Stomach smooth muscle (tissue), 2 donors: ENCODE measurements around the gene NRG3.

Experiments used
- H3K27ac ChIP-seq: one replicate; pipeline ENCODE4 v1.7.0; 2013; ENCODE audit warnings: mild to moderate bottlenecking, low read length, inconsistent platforms
- H3K27me3 ChIP-seq, 2 donors: one replicate each; pipeline ENCODE4 v1.7.0; 2013; ENCODE audit warnings: low read length in 2 of 2; ENCODE audit not compliant: insufficient read depth in 2 of 2, control insufficient read depth in 1 of 2
- H3K36me3 ChIP-seq, 2 donors: one replicate each; pipeline ENCODE4 v1.7.0; 2013; ENCODE audit warnings: low read length in 2 of 2; ENCODE audit not compliant: control insufficient read depth in 2 of 2, insufficient read depth in 2 of 2
- H3K4me1 ChIP-seq: one replicate; pipeline ENCODE4 v1.7.0; 2013; ENCODE audit warnings: low read length; ENCODE audit not compliant: control insufficient read depth, insufficient read depth
- H3K4me3 ChIP-seq, 2 donors: one replicate each; pipeline ENCODE4 v1.7.0; 2013; ENCODE audit warnings: low read length in 2 of 2
- H3K9ac ChIP-seq, 2 donors: one replicate each; pipeline ENCODE4 v1.7.0; 2013; ENCODE audit warnings: low read length in 2 of 2, mild to moderate bottlenecking in 1 of 2
- H3K9me3 ChIP-seq, 2 donors: one replicate each; pipeline ENCODE4 v1.7.0; 2013; ENCODE audit warnings: low read length in 2 of 2; ENCODE audit not compliant: control insufficient read depth in 2 of 2
- donor health status: healthy.
- donor health status: Pancreatic carcinoma.

Gene NRG3

GRCh38 chr10:82238291-82238690 is 363.3 kb downstream of the NRG3 start:
- no peak overlapping the region for H3K9ac ChIP-seq
- peaks cover 0 to 4% of the 10 kb centered on the region in 2 donors for H3K9me3 ChIP-seq
- H3K4me3 ChIP-seq: no peak overlapping the region
- H3K4me1 ChIP-seq: no peaks in the 10 kb centered on the region
- H3K36me3 ChIP-seq: no peaks in the 10 kb centered on the region
- H3K27ac ChIP-seq: no peak overlapping the region
- H3K27me3 ChIP-seq: no peaks in the 10 kb centered on the region

GRCh38 chr10:82240408-82240807 is 365.4 kb downstream of the NRG3 start:
- Histone ChIP-seq H3K36me3 (no peaks in the 10 kb centered on the region), H3K27ac (no peak overlapping the region), H3K9me3 (peaks cover 0 to 4% of the 10 kb centered on the region in 2 donors), H3K4me3 (no peak overlapping the region), H3K4me1 (no peaks in the 10 kb centered on the region), H3K9ac (no peak overlapping the region), H3K27me3 (no peaks in the 10 kb centered on the region)

- Histone ChIP-seq H3K4me3 (no peak overlapping the region), H3K36me3 (no peaks in the 10 kb centered on the region), H3K9ac (no peak overlapping the region), H3K9me3 (peaks cover 0 to 4% of the 10 kb centered on the region in 2 donors), H3K27ac (no peak overlapping the region), H3K4me1 (no peaks in the 10 kb centered on the region), H3K27me3 (no peaks in the 10 kb centered on the region)
Observed at GRCh38 chr10:82242778-82243177, 367.8 kb downstream of the NRG3 start.

GRCh38 chr10:82245157-82245556 is 370.2 kb downstream of the NRG3 start:
- Histone ChIP-seq H3K9ac (no peak overlapping the region), H3K36me3 (no peaks in the 10 kb centered on the region), H3K27me3 (no peaks in the 10 kb centered on the region), H3K27ac (no peak overlapping the region), H3K4me3 (no peak overlapping the region), H3K9me3 (peaks cover 0 to 4% of the 10 kb centered on the region in 2 donors), H3K4me1 (no peaks in the 10 kb centered on the region)

GRCh38 chr10:82245906-82246560 is 371.0 kb downstream of the NRG3 start:
- Histone ChIP-seq H3K27me3 (no peaks in the 10 kb centered on the region), H3K4me3 (no peak overlapping the region), H3K9me3 (peaks cover 0 to 4% of the 10 kb centered on the region in 2 donors), H3K27ac (no peak overlapping the region), H3K4me1 (no peaks in the 10 kb centered on the region), H3K36me3 (no peaks in the 10 kb centered on the region), H3K9ac (no peak overlapping the region)

GRCh38 chr10:82249141-82249540 is 374.1 kb downstream of the NRG3 start:
- no peaks in the 10 kb centered on the region for H3K9me3 ChIP-seq
- H3K36me3 ChIP-seq: no peaks in the 10 kb centered on the region
- H3K4me3 ChIP-seq: no peak overlapping the region
- no peaks in the 10 kb centered on the region for H3K27me3 ChIP-seq
- H3K4me1 ChIP-seq: no peaks in the 10 kb centered on the region
- H3K9ac ChIP-seq: no peak overlapping the region
- H3K27ac ChIP-seq: no peak overlapping the region

- Histone ChIP-seq H3K27me3 (no peaks in the 10 kb centered on the region), H3K9ac (no peak overlapping the region), H3K4me3 (no peak overlapping the region), H3K4me1 (no peaks in the 10 kb centered on the region), H3K36me3 (no peaks in the 10 kb centered on the region), H3K9me3 (no peaks in the 10 kb centered on the region), H3K27ac (no peak overlapping the region)
Observed at GRCh38 chr10:82251222-82251906, 376.4 kb downstream of the NRG3 start.

GRCh38 chr10:82252081-82252480 is 377.1 kb downstream of the NRG3 start:
- no peaks in the 10 kb centered on the region for H3K36me3 ChIP-seq
- no peak overlapping the region for H3K27ac ChIP-seq
- H3K4me3 ChIP-seq: no peak overlapping the region
- H3K4me1 ChIP-seq: no peaks in the 10 kb centered on the region
- no peak overlapping the region for H3K9ac ChIP-seq
- no peaks in the 10 kb centered on the region for H3K27me3 ChIP-seq
- no peaks in the 10 kb centered on the region for H3K9me3 ChIP-seq

GRCh38 chr10:82254237-82254636 is 379.2 kb downstream of the NRG3 start:
- Histone ChIP-seq H3K27me3 (no peaks in the 10 kb centered on the region), H3K9ac (no peak overlapping the region), H3K9me3 (no peaks in the 10 kb centered on the region), H3K4me1 (no peaks in the 10 kb centered on the region), H3K4me3 (no peak overlapping the region), H3K36me3 (no peaks in the 10 kb centered on the region), H3K27ac (no peak overlapping the region)

- Histone ChIP-seq H3K27me3 (no peaks in the 10 kb centered on the region), H3K36me3 (no peaks in the 10 kb centered on the region), H3K9ac (no peak overlapping the region)
Observed at GRCh38 chr10:82256275-82256674, 381.3 kb downstream of the NRG3 start.

GRCh38 chr10:82266438-82266837 is 391.4 kb downstream of the NRG3 start:
- Histone ChIP-seq H3K27me3 (no peaks in the 10 kb centered on the region), H3K9me3 (no peaks in the 10 kb centered on the region), H3K9ac (no peak overlapping the region), H3K4me3 (no peak overlapping the region), H3K27ac (no peak overlapping the region), H3K4me1 (no peaks in the 10 kb centered on the region), H3K36me3 (no peaks in the 10 kb centered on the region)

More at GRCh38 chr10:82256275-82256674, 381.3 kb downstream of the NRG3 start:
- Histone ChIP-seq H3K9me3 (no peaks in the 10 kb centered on the region), H3K4me3 (no peak overlapping the region), H3K4me1 (no peaks in the 10 kb centered on the region), H3K27ac (no peak overlapping the region)
